22Rv1 (cell line): Measurements from ENCODE around the gene FAM107A.
A peak's percentile ranks its signal among the peaks of the same experiment; 100 is the strongest.

Source experiments
- CTCF ChIP-seq: fragments of 450-650 bp; IDR thresholded peaks from 2 replicates; pipeline ENCODE4 v1.5.1; 2017; ENCODE audit warnings: mild to moderate bottlenecking
- ZFX ChIP-seq: fragments of 450-650 bp; IDR thresholded peaks from 2 replicates; pipeline ENCODE4 v1.6.1; 2017; ENCODE audit warnings: antibody characterized with exemption, borderline replicate concordance

GRCh38 chr3:58568572-58569286, 8.5 kb downstream of the FAM107A start:
- peak; percentile 96 for TF ChIP-seq CTCF
- no peak for TF ChIP-seq ZFX
